Measurements from ENCODE around the gene TAF6L. TPM values are rescaled to one million over a fixed set of nuclear protein-coding genes. Genes with fewer than 3 reads are reported as not detected.

Gene TAF6L
- total RNA-seq, 1 experiment from 2014 or later: 11.9 TPM

Small RNA genes lying within 50 kb of the gene (small RNA-seq; reads per million reads assigned to genes)
- gene MIR6514 (0 to 0.12 reads per million in 2 experiments), gene RNU6-118P (0 reads per million in 2 experiments)

Other genes with a start within 250 kb of the TAF6L start
- 80.2 and 86.0 TPM in 2 replicates for gene AHNAK, start 224.6 kb upstream of the TAF6L start, total RNA-seq (2014; rRNA removed; shearing (Covaris generic))
- gene EEF1G, start 197.5 kb upstream of the TAF6L start, total RNA-seq (2014; rRNA removed; shearing (Covaris generic)): 2,030 and 2,160 TPM in 2 replicates
- gene TUT1, start 179.9 kb upstream of the TAF6L start, total RNA-seq (2014; rRNA removed; shearing (Covaris generic)): 6.3 and 6.4 TPM in 2 replicates
- 67.7 and 79.0 TPM in 2 replicates for gene MTA2, start 169.5 kb upstream of the TAF6L start, total RNA-seq (2014; rRNA removed; shearing (Covaris generic))
- 14.6 and 18.4 TPM in 2 replicates for gene EML3, start 158.6 kb upstream of the TAF6L start, total RNA-seq (2014; rRNA removed; shearing (Covaris generic))
- gene ROM1, start 158.1 kb upstream of the TAF6L start, total RNA-seq (2014; rRNA removed; shearing (Covaris generic)): 1.2 and 3.0 TPM in 2 replicates
- gene B3GAT3, start 149.4 kb upstream of the TAF6L start, total RNA-seq (2014; rRNA removed; shearing (Covaris generic)): 22.6 TPM in 2 replicates
- 172 and 229 TPM in 2 replicates for gene GANAB, start 124.8 kb upstream of the TAF6L start, total RNA-seq (2014; rRNA removed; shearing (Covaris generic))
- 11.1 and 11.4 TPM in 2 replicates for gene INTS5, start 118.1 kb upstream of the TAF6L start, total RNA-seq (2014; rRNA removed; shearing (Covaris generic))
- gene C11orf98, start 106.2 kb upstream of the TAF6L start, total RNA-seq (2014; rRNA removed; shearing (Covaris generic)): 61.6 and 69.1 TPM in 2 replicates
- 8.8 and 11.5 TPM in 2 replicates for gene CSKMT, start 106.1 kb upstream of the TAF6L start, total RNA-seq (2014; rRNA removed; shearing (Covaris generic))
- 13.9 and 20.2 TPM in 2 replicates for gene UQCC3, start 99.7 kb upstream of the TAF6L start, total RNA-seq (2014; rRNA removed; shearing (Covaris generic))
- gene LBHD1, start 99.1 kb upstream of the TAF6L start, total RNA-seq (2014; rRNA removed; shearing (Covaris generic)): 5.4 and 5.5 TPM in 2 replicates
- 82.6 and 93.2 TPM in 2 replicates for gene UBXN1, start 92.3 kb upstream of the TAF6L start, total RNA-seq (2014; rRNA removed; shearing (Covaris generic))
- gene LRRN4CL, start 81.9 kb upstream of the TAF6L start, total RNA-seq (2014; rRNA removed; shearing (Covaris generic)): 0.02 TPM in 1 of 2 replicates, not detected in the other
- 57.4 and 59.2 TPM in 2 replicates for gene BSCL2, start 64.0 kb upstream of the TAF6L start, total RNA-seq (2014; rRNA removed; shearing (Covaris generic))
- 0.17 TPM in 1 of 2 replicates, not detected in the other for gene GNG3, start 63.7 kb upstream of the TAF6L start, total RNA-seq (2014; rRNA removed; shearing (Covaris generic))
- 4.4 and 7.5 TPM in 2 replicates for gene HNRNPUL2, start 43.9 kb upstream of the TAF6L start, total RNA-seq (2014; rRNA removed; shearing (Covaris generic))
- 25.8 and 28.8 TPM in 2 replicates for gene TTC9C, start 42.9 kb upstream of the TAF6L start, total RNA-seq (2014; rRNA removed; shearing (Covaris generic))
- 4.1 and 5.5 TPM in 2 replicates for gene ZBTB3, start 17.2 kb upstream of the TAF6L start, total RNA-seq (2014; rRNA removed; shearing (Covaris generic))
- 79.6 and 88.3 TPM in 2 replicates for gene POLR2G, start 9.8 kb upstream of the TAF6L start, total RNA-seq (2014; rRNA removed; shearing (Covaris generic))
- 38.4 and 44.3 TPM in 2 replicates for gene TMEM179B, start 16.0 kb downstream of the TAF6L start, total RNA-seq (2014; rRNA removed; shearing (Covaris generic))
- gene TMEM223, start 20.6 kb downstream of the TAF6L start, total RNA-seq (2014; rRNA removed; shearing (Covaris generic)): 21.4 and 25.9 TPM in 2 replicates
- 18.7 and 28.7 TPM in 2 replicates for gene NXF1, start 34.0 kb downstream of the TAF6L start, total RNA-seq (2014; rRNA removed; shearing (Covaris generic))
- gene STX5, start 60.7 kb downstream of the TAF6L start, total RNA-seq (2014; rRNA removed; shearing (Covaris generic)): 14.7 and 15.9 TPM in 2 replicates
- gene TEX54, start 61.4 kb downstream of the TAF6L start, total RNA-seq (2014; rRNA removed; shearing (Covaris generic)): not detected in 2 replicates
- gene WDR74, start 68.2 kb downstream of the TAF6L start, total RNA-seq (2014; rRNA removed; shearing (Covaris generic)): 64.7 and 71.2 TPM in 2 replicates
- 449 and 464 TPM in 2 replicates for gene SLC3A2, start 109.5 kb downstream of the TAF6L start, total RNA-seq (2014; rRNA removed; shearing (Covaris generic))
- gene CHRM1, start 150.0 kb downstream of the TAF6L start, total RNA-seq (2014; rRNA removed; shearing (Covaris generic)): not detected in 2 replicates
- gene SLC22A6, start 213.6 kb downstream of the TAF6L start, total RNA-seq (2014; rRNA removed; shearing (Covaris generic)): not detected in 2 replicates
- gene SLC22A8, start 244.4 kb downstream of the TAF6L start, total RNA-seq (2014; rRNA removed; shearing (Covaris generic)): not detected in 2 replicates